ENCODE measurements around the gene HMGXB3. TPM values are rescaled to one million over a fixed set of nuclear protein-coding genes. Genes with fewer than 3 reads are reported as not detected.
A peak's percentile ranks its signal among the peaks of the same experiment; 100 is the strongest.

HMGXB3 gene
- total RNA-seq, 2 experiments from 2014 or later = 27.4 to 29.3 TPM

- ChIA-PET CTCF (interaction anchor here (0.8 to 2.8 kb wide), 7 partner anchors 11 to 107 kb away, joined by 4 to 15 read pairs (median 5); partner anchors contain the start of genes HMGXB3 and TIGD6), POLR2A (interaction anchor here (0.7 to 2.6 kb wide), 10 partner anchors 11 to 1812 kb away, joined by 3 to 22 read pairs (median 4); partner anchors contain the start of genes CSNK1A1, G3BP1, HMGXB3 and PCYOX1L)
- peaks cover 15% of the 10 kb centered on the region for H3K36me3 Mint-ChIP-seq (ENCODE audit: low read depth)
- peak overlapping the region; percentile 67 to 87 for H3K27ac ChIP-seq (ENCODE audit: low read depth in 1 of 2, low read length in 2 of 2)
- ATAC-seq (ENCODE audit: poor library complexity) (peak; percentile 14), DNase-seq (peak in 10 of 14 experiments; percentile 1 to 81 (median 18))
- no peaks in the 10 kb centered on the region for H3K9me3 Mint-ChIP-seq
- H3K27ac Mint-ChIP-seq = peak overlapping the region; percentile 93
- H3K9me3 ChIP-seq (ENCODE audit: control insufficient read depth in 1 of 2, insufficient read depth in 1 of 2, low read length in 2 of 2) = no peaks in the 10 kb centered on the region
- H3K4me1 ChIP-seq (ENCODE audit: insufficient read depth, low read length) = peaks cover 28% of the 10 kb centered on the region
- H3K4me3 Mint-ChIP-seq = peak overlapping the region; percentile 93
- no peaks in the 10 kb centered on the region for H3K27me3 Mint-ChIP-seq
- peak overlapping the region; percentile 98 for H3K4me3 ChIP-seq (ENCODE audit: low read length)
- no peaks in the 10 kb centered on the region for H3K27me3 ChIP-seq (ENCODE audit: control insufficient read depth in 1 of 2, insufficient read depth in 2 of 2, low read length in 2 of 2)
- intact Hi-C loops (cut with DNase I, micrococcal nuclease) = loop anchor here (1.0 to 5.0 kb wide), 3 partner anchors 41 to 227 kb away; partner anchors contain the start of genes HMGXB3 (in 2 of the 2), TIGD6 (in 2 of the 2) and PPARGC1B (in 1 of the 2)
- TF ChIP-seq CTCF (IDR thresholded peaks at IDR 0.05) = peak; percentile 69
- peaks cover 32% of the 10 kb centered on the region for H3K4me1 Mint-ChIP-seq (ENCODE audit: low read depth)
- no peaks in the 10 kb centered on the region for H3K36me3 ChIP-seq (ENCODE audit: insufficient read depth, low read length)
These were observed 40.9 kb upstream of the HMGXB3 start for GRCh38 chr5:149959406-149960236.

GRCh38 chr5:149960272-149961185 lies 40.0 kb upstream of the HMGXB3 start, which contains the start of gene SLC26A2:
Gene SLC26A2 (plus strand): TSS chr5:149960758. CDS start chr5:149977653, 16,895 bp downstream.
- POLR2A ChIA-PET = interaction anchor here (0.7 to 2.6 kb wide), 10 partner anchors 12 to 1811 kb away, joined by 3 to 22 read pairs (median 4); partner anchors contain the start of genes CSNK1A1, G3BP1, HMGXB3 and PCYOX1L

More at GRCh38 chr5:149960272-149961185, 40.0 kb upstream of the HMGXB3 start, which contains the start of gene SLC26A2:
- peak within 1 kb of the TSS; percentile 98 for H3K4me3 ChIP-seq (ENCODE audit: low read length)
- no peaks in the 10 kb centered on the region for H3K9me3 ChIP-seq (ENCODE audit: control insufficient read depth in 1 of 2, insufficient read depth in 1 of 2, low read length in 2 of 2)
- no peak for TF ChIP-seq CTCF (IDR thresholded peaks at IDR 0.05)
- peak within 1 kb of the TSS; percentile 67 to 87 for H3K27ac ChIP-seq (ENCODE audit: low read depth in 1 of 2, low read length in 2 of 2)
- H3K4me1 ChIP-seq (ENCODE audit: insufficient read depth, low read length) = peaks cover 28% of the 10 kb centered on the region
- no peaks in the 10 kb centered on the region for H3K27me3 ChIP-seq (ENCODE audit: control insufficient read depth in 1 of 2, insufficient read depth in 2 of 2, low read length in 2 of 2)
- Mint-ChIP-seq H3K4me3 (peak within 1 kb of the TSS; percentile 93), H3K36me3 (ENCODE audit: low read depth) (peaks cover 15% of the 10 kb centered on the region), H3K4me1 (ENCODE audit: low read depth) (peaks cover 32% of the 10 kb centered on the region), H3K9me3 (no peaks in the 10 kb centered on the region), H3K27ac (peak within 1 kb of the TSS; percentile 93), H3K27me3 (no peaks in the 10 kb centered on the region)
- no peaks in the 10 kb centered on the region for H3K36me3 ChIP-seq (ENCODE audit: insufficient read depth, low read length)
- intact Hi-C loops (cut with DNase I, micrococcal nuclease) = loop anchor here (1.0 to 5.0 kb wide), 3 partner anchors 40 to 228 kb away; partner anchors contain the start of genes HMGXB3 (in 2 of the 2), TIGD6 (in 2 of the 2) and PPARGC1B (in 1 of the 2)
- CTCF ChIA-PET = interaction anchor here (0.7 to 2.8 kb wide), 6 partner anchors 10 to 126 kb away, joined by 3 to 15 read pairs (median 4); partner anchors contain the start of genes HMGXB3 and TIGD6
- DNase-seq (peak; percentile 85 to 97 (median 90)), ATAC-seq (ENCODE audit: poor library complexity) (peak; percentile 97)

Measured in CD4-positive, alpha-beta T cell (primary cell).